ENCODE measurements around the gene CD28.

Gene CD28

DNA sequence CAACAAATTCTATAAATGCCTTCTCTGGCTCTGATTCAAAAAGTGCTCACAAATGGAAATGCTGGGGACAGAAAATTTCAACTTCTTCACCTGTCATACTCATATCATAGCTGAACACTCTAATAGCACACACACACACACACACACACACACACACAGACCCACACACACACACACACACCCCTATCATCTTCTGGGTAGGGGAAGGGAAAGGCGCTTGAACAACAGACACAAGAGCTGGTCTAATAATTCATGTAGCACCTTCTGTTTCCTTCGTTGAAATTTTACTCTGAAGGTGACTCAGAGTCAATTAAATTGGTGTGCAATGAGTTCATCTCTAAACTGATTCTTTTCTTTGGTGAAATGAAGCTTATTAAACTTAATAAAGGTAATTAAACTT lies 32.9 kb downstream of the CD28 start:
- peaks cover 52% of the 10 kb centered on the region for H3K36me3 Mint-ChIP-seq (ENCODE audit: low read depth)
- peak overlapping the region; percentile 100 for H3K27ac Mint-ChIP-seq
- H3K4me3 Mint-ChIP-seq: peak overlapping the region; percentile 67
- peaks cover 99% of the 10 kb centered on the region for H3K4me1 Mint-ChIP-seq (ENCODE audit: low read depth)
- no peaks in the 10 kb centered on the region for H3K27me3 Mint-ChIP-seq
- H3K9me3 Mint-ChIP-seq: peaks cover 3% of the 10 kb centered on the region

GRCh38 chr2:203740871-203741281 lies 34.4 kb downstream of the CD28 start:
- H3K4me3 Mint-ChIP-seq: peak overlapping the region; percentile 76
- peaks cover 44% of the 10 kb centered on the region for H3K36me3 Mint-ChIP-seq (ENCODE audit: low read depth)
- H3K9me3 Mint-ChIP-seq: peaks cover 10% of the 10 kb centered on the region
- H3K4me1 Mint-ChIP-seq (ENCODE audit: low read depth): peaks cover 94% of the 10 kb centered on the region
- no peaks in the 10 kb centered on the region for H3K27me3 Mint-ChIP-seq
- H3K27ac Mint-ChIP-seq: peak overlapping the region; percentile 100

DNA sequence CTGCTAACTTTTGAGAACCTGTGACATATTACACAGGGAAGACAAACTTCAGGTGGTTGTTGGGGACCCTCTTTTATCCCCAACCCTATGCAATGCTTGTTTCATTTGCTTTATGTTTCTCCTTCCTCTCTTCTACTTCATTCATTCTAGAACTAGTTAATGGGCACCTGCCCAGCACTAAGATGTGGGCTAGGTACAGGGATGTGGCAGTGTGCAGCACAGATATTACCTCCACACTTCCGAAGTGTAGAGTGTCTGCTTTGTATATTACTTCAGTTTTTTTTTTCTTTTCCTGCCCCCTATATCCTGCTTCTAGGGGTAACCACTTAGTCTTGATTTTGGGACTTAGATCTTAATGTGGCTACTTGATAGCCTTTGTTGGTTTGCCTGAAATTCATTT lies 35.1 kb downstream of the CD28 start:
- H3K27me3 Mint-ChIP-seq: no peaks in the 10 kb centered on the region
- H3K27ac Mint-ChIP-seq: peak overlapping the region; percentile 100
- H3K36me3 Mint-ChIP-seq (ENCODE audit: low read depth): peaks cover 40% of the 10 kb centered on the region
- H3K9me3 Mint-ChIP-seq: peaks cover 10% of the 10 kb centered on the region
- peak overlapping the region; percentile 76 for H3K4me3 Mint-ChIP-seq
- peaks cover 93% of the 10 kb centered on the region for H3K4me1 Mint-ChIP-seq (ENCODE audit: low read depth)

DNA sequence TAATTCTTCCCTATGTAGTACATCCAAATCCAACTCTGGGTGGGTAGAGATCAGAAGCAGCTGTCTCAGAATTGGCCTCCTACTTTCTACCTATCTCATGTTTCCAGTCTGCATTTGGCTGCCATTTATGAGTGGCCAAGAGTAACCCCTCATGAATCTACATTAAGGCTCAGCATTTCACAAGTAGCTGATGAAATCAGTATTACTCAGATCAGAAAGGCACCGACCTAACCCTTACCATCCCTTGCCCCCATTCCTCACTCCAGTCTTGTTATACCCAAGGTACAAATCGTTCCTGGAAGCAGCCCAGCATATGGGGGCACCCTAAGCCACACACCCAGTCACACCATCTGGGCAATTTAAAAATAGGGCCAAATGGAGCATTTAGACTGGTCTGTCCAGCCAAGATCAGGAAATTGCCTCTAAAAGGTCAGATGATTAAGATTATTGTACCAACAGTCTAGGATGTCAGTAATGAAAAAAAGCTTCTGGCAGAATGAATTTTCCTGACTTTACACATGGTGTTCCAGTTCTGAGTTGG lies 37.1 kb downstream of the CD28 start:
- Mint-ChIP-seq H3K27me3 (no peaks in the 10 kb centered on the region), H3K4me1 (ENCODE audit: low read depth) (peaks cover 93% of the 10 kb centered on the region), H3K27ac (peak overlapping the region; percentile 87), H3K36me3 (ENCODE audit: low read depth) (peaks cover 42% of the 10 kb centered on the region), H3K4me3 (no peak overlapping the region), H3K9me3 (peaks cover 10% of the 10 kb centered on the region)

DNA sequence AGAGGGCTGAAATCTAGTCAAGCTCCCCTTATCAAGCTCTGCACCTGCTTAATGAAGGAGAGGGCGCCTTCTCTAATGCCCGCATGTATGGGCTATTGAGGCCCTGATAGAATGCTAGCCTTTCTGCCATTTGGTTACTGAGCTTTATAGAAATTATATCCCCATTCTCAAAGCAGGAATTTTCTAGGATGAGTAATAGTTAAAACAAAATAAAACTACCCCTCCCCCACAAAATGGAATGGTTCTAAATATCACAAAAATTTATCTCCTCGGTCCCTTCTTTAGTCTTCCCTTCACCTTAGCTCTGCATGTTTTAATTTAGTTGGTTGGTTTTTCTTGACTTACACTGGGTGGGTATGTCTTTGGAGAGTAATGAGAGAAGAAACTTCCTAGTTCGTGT lies 37.7 kb downstream of the CD28 start:
- Mint-ChIP-seq H3K4me3 (no peak overlapping the region), H3K9me3 (peaks cover 10% of the 10 kb centered on the region), H3K27me3 (no peaks in the 10 kb centered on the region), H3K4me1 (ENCODE audit: low read depth) (peaks cover 93% of the 10 kb centered on the region), H3K27ac (peak overlapping the region; percentile 87), H3K36me3 (ENCODE audit: low read depth) (peaks cover 41% of the 10 kb centered on the region)

DNA sequence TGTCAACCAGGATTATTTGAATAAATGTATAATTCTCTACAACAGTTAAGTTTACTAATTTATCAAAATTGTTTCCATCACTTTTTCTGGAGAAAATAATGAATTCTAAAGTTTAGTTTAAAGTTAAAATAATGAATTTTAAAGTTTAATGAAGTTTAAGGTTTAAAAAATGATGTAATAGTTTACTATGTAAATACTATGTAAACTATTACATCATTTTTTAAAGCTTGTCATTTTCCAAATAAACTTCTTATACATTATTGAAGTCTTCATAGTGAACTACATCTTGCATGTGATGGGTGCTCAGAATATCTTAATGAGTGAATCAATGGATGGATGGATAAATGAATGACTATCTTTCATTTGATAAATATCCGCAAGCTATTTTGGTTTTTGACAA lies 38.8 kb downstream of the CD28 start:
- Mint-ChIP-seq H3K9me3 (peaks cover 10% of the 10 kb centered on the region), H3K4me3 (no peak overlapping the region), H3K27ac (no peak overlapping the region), H3K36me3 (ENCODE audit: low read depth) (peaks cover 30% of the 10 kb centered on the region), H3K27me3 (no peaks in the 10 kb centered on the region), H3K4me1 (ENCODE audit: low read depth) (peaks cover 91% of the 10 kb centered on the region)

DNA sequence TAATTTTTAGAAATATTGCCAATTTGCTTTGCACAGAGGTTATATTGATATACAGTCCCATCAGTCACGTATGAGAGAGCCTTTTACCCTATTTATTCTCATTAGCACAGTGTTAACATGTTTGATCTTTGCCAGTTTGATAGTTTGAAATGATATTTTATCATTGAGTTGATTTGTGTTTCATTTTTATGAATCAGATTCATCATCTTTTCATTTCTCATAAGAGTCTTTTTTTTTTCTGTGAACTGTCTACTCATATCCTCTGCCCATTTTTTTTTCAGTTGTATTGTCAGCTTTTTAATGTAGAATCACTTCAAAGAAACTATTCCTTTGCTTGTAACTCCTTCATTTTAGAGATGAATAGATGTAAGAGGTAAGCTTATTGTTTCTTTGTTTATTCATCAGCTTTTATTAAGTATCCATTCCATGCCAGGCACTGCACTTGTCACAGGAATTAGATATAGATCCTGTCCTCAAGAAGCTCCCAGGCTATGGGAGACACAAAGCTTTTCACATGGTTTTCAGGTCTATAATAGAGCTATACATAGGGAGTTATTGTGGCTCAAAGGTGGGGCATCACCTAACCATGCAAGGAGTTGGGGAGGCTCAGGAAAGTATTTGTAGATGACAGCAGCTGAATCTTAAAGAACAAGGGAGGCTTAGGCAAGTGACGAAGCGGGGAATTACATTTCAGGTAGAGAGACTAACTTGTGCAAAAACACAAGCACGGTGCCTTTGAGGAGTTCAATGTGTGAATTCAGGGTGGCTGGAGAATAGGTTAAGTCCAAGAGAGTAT lies 42.1 kb downstream of the CD28 start:
- Mint-ChIP-seq H3K27ac (peak overlapping the region; percentile 84), H3K36me3 (ENCODE audit: low read depth) (peaks cover 20% of the 10 kb centered on the region), H3K4me1 (ENCODE audit: low read depth) (peaks cover 73% of the 10 kb centered on the region), H3K9me3 (peaks cover 10% of the 10 kb centered on the region), H3K4me3 (peak overlapping the region; percentile 50), H3K27me3 (no peaks in the 10 kb centered on the region)

GRCh38 chr2:203750346-203751068 lies 44.1 kb downstream of the CD28 start:
- Mint-ChIP-seq H3K36me3 (ENCODE audit: low read depth) (peaks cover 19% of the 10 kb centered on the region), H3K27me3 (no peaks in the 10 kb centered on the region), H3K4me3 (no peak overlapping the region), H3K27ac (no peak overlapping the region), H3K4me1 (ENCODE audit: low read depth) (peaks cover 55% of the 10 kb centered on the region), H3K9me3 (peaks cover 9% of the 10 kb centered on the region)

- H3K27ac Mint-ChIP-seq: no peak overlapping the region
- H3K36me3 Mint-ChIP-seq (ENCODE audit: low read depth): peaks cover 23% of the 10 kb centered on the region
- H3K9me3 Mint-ChIP-seq: peaks cover 17% of the 10 kb centered on the region
- H3K4me3 Mint-ChIP-seq: no peak overlapping the region
- H3K4me1 Mint-ChIP-seq (ENCODE audit: low read depth): peaks cover 47% of the 10 kb centered on the region
- no peaks in the 10 kb centered on the region for H3K27me3 Mint-ChIP-seq
These were observed 45.3 kb downstream of the CD28 start for GRCh38 chr2:203751685-203752271.

- Mint-ChIP-seq H3K4me1 (ENCODE audit: low read depth) (peaks cover 18% of the 10 kb centered on the region), H3K36me3 (ENCODE audit: low read depth) (peaks cover 37% of the 10 kb centered on the region), H3K4me3 (no peak overlapping the region), H3K27ac (no peak overlapping the region), H3K27me3 (no peaks in the 10 kb centered on the region), H3K9me3 (peaks cover 20% of the 10 kb centered on the region)
These were observed 49.7 kb downstream of the CD28 start for GRCh38 chr2:203756161-203756560.

DNA sequence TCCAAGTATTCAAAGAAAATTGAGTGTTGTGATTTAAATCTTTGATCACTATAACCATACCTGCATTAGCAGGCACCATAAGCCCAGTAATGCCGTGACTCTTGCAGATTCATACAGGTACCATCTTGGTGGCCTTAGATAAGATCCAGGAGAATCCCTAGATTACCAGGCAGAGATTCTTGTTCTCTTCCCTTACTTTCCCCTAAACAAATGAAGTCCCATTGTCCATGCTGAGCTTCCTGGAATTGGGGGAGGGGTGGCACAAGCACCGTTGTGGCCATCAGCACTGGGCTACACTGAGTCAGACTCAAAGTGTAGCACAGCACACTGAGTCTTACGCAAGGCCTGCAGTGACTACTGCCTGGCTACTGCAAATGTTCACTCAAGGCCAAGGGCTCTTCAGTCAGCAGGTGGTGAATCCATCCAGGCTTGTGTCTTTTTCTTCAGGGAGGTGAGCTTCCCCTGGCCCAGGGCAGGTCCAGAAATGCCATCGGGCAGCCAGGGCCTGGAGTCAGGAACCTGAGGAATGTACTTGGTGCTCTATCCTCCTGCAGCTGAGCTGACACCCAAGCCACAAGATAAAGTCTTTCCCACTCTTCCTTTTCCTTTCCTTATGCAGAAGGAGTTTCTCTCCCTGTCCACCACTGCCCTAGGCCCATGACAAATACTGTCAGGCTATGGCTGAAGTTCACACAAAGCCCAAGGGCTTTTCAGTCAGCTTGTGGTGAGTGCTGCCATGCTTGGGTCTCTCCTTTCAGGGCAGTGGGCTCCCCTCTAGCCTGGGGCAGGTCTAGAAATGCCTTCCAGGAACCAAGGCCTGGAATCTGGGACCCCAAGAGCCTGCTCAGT lies 52.6 kb downstream of the CD28 start:
- no peak overlapping the region for H3K27ac Mint-ChIP-seq
- no peaks in the 10 kb centered on the region for H3K27me3 Mint-ChIP-seq
- H3K36me3 Mint-ChIP-seq (ENCODE audit: low read depth): peaks cover 38% of the 10 kb centered on the region
- no peak overlapping the region for H3K4me3 Mint-ChIP-seq
- peaks cover 20% of the 10 kb centered on the region for H3K9me3 Mint-ChIP-seq
- H3K4me1 Mint-ChIP-seq (ENCODE audit: low read depth): peaks cover 39% of the 10 kb centered on the region

GRCh38 chr2:203759690-203760365 lies 53.4 kb downstream of the CD28 start:
- Mint-ChIP-seq H3K4me1 (ENCODE audit: low read depth) (peaks cover 47% of the 10 kb centered on the region), H3K9me3 (peaks cover 18% of the 10 kb centered on the region), H3K27ac (no peak overlapping the region), H3K27me3 (no peaks in the 10 kb centered on the region), H3K4me3 (no peak overlapping the region), H3K36me3 (ENCODE audit: low read depth) (peaks cover 35% of the 10 kb centered on the region)

- H3K4me1 Mint-ChIP-seq (ENCODE audit: low read depth): peaks cover 60% of the 10 kb centered on the region
- H3K27ac Mint-ChIP-seq: no peak overlapping the region
- no peak overlapping the region for H3K4me3 Mint-ChIP-seq
- H3K27me3 Mint-ChIP-seq: no peaks in the 10 kb centered on the region
- peaks cover 25% of the 10 kb centered on the region for H3K36me3 Mint-ChIP-seq (ENCODE audit: low read depth)
- H3K9me3 Mint-ChIP-seq: peaks cover 10% of the 10 kb centered on the region
These were observed 54.7 kb downstream of the CD28 start for GRCh38 chr2:203761121-203761520.

All from stimulated activated naive CD8-positive, alpha-beta T cell treated with anti-CD3 and anti-CD28 coated beads, Interleukin-15, Interleukin-2, amounts not matched to agents 100 ng/mL and 50 ng/mL, for 24 hours (primary cell).